Kidney epithelial cell (primary cell): ENCODE results near the gene MID1IP1. TPM values are rescaled to one million over a fixed set of nuclear protein-coding genes. Genes with fewer than 3 reads are reported as not detected.

Experiments
- DNase-seq: peaks from one replicate; pipeline ENCODE4 v3.0.0-alpha.2; 2010; ENCODE audit warnings: low read depth
- H3K27me3 ChIP-seq: 2 replicates; pipeline ENCODE4 v1.6.0; 2011; ENCODE audit warnings: low read length; ENCODE audit not compliant: control insufficient read depth, insufficient read depth
- H3K36me3 ChIP-seq: 2 replicates; pipeline ENCODE4 v1.5.1; 2011; ENCODE audit warnings: low read length; ENCODE audit not compliant: control insufficient read depth, insufficient read depth
- H3K4me3 ChIP-seq: 2 replicates; pipeline ENCODE4 v1.5.1; 2011; ENCODE audit warnings: low read depth, mild to moderate bottlenecking, control low read depth, low read length
- CTCF ChIP-seq: IDR thresholded peaks from 2 replicates; pipeline ENCODE4 v1.5.1; 2011; ENCODE audit warnings: mild to moderate bottlenecking, moderate library complexity, low read length, control low read depth, inconsistent platforms; ENCODE audit not compliant: insufficient read depth, poor library complexity, severe bottlenecking
- total RNA-seq: library from RNA; depleted of rRNA; stranded (reverse); fragments of >200 nt; gene quantifications from 2 replicates; pipeline ENCODE4 v1.2.3, GENCODE V29; 2015

MID1IP1 gene
- total RNA-seq, 1 donor from 2014 or later = 63.5 TPM

- Histone ChIP-seq H3K4me3 (no peak overlapping the region), H3K27me3 (no peaks in the 10 kb centered on the region), H3K36me3 (no peaks in the 10 kb centered on the region)
- no peak for DNase-seq
- no peak for TF ChIP-seq CTCF
Measured at GRCh38 chrX:38770152-38770551, 31.1 kb upstream of the MID1IP1 start.

- no peak for DNase-seq
- Histone ChIP-seq H3K4me3 (no peak overlapping the region), H3K27me3 (no peaks in the 10 kb centered on the region), H3K36me3 (no peaks in the 10 kb centered on the region)
- TF ChIP-seq CTCF = no peak
Measured at GRCh38 chrX:38774249-38774648, 27.0 kb upstream of the MID1IP1 start.

DNA sequence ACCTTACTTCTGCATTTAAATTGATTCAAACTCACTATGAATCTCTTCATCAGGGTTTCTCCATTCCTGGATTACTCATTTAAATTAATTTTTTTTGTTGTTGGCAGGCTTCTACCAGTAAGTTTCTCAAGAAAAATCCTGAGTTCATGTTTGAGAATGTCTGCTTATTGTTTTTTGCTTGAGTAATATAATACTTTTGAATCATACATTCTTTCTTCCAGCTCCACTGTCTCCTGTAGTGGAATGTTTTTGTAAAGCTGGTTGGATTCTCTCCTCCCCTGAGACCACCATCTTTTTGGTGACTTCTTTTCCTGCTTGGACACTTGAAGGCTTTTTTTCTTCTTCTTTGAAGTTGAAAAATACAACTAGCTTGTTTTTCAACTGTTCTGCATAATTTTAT is 4.3 kb upstream of the MID1IP1 start:
- no peak overlapping the region for H3K4me3 ChIP-seq
- no peaks in the 10 kb centered on the region for H3K27me3 ChIP-seq
- DNase-seq = no peak
- TF ChIP-seq CTCF = no peak
- no peaks in the 10 kb centered on the region for H3K36me3 ChIP-seq

GRCh38 chrX:38798956-38799355 is 2.3 kb upstream of the MID1IP1 start:
- no peaks in the 10 kb centered on the region for H3K36me3 ChIP-seq
- DNase-seq = no peak
- no peaks in the 10 kb centered on the region for H3K27me3 ChIP-seq
- no peak for TF ChIP-seq CTCF
- H3K4me3 ChIP-seq = no peak overlapping the region

DNA sequence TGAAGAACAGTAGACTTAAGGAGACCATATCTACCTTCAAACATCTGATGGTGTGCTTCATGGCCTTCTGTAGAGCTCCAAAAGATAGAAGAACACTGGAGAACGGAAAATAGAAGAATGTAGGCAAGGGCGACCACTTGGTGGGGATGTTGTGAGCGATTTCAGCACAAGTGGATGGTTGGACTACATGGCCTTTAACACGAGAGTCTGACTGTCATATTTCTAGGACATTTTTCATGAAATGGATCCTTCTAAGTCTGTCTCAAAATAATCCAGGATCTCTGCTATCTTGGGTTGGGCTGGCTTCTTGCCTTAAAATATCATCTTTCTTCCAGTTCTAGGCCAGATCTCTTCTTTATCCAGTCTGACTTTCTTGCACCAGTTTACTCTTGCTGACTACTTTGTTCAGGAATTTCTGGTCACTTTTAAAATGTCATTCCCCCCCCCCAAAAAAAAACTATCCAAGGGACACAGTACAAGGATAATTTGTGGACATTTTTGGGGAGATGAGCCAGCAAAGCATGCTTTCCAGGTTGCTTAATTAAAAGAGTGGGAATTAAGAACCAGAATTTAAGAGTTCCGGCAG is 1.2 kb upstream of the MID1IP1 start:
- no peak for DNase-seq
- H3K36me3 ChIP-seq = no peaks in the 10 kb centered on the region
- no peak for TF ChIP-seq CTCF
- H3K4me3 ChIP-seq = no peak overlapping the region
- H3K27me3 ChIP-seq = no peaks in the 10 kb centered on the region

- no peak for DNase-seq
Measured at GRCh38 chrX:38803243-38803587, 2.0 kb downstream of the MID1IP1 start.

More at GRCh38 chrX:38803243-38803587, 2.0 kb downstream of the MID1IP1 start:
- Histone ChIP-seq H3K36me3 (no peaks in the 10 kb centered on the region), H3K27me3 (no peaks in the 10 kb centered on the region), H3K4me3 (no peak overlapping the region)
- TF ChIP-seq CTCF = no peak
